ENCODE data around the gene OPRM1.

DNA sequence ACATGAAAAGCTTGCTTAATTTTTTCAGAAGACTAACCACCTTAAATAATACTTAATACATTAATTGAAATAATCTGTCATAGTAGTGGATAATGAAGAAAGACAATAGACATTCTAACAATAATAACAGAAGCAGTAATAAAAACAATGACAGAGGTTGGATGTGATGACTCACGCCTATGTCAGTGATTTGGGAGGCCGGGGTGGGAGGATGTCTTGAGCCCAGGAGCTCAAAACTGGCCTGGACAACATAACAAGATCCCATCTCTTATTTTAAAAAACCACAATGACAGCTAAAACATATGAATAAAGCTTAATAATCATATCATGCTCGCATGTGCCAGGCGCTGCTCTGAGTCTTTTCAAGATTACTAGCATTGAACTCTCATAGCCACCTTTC is 212.1 kb downstream of the OPRM1 start:
- TF ChIP-seq, protein P1, sequence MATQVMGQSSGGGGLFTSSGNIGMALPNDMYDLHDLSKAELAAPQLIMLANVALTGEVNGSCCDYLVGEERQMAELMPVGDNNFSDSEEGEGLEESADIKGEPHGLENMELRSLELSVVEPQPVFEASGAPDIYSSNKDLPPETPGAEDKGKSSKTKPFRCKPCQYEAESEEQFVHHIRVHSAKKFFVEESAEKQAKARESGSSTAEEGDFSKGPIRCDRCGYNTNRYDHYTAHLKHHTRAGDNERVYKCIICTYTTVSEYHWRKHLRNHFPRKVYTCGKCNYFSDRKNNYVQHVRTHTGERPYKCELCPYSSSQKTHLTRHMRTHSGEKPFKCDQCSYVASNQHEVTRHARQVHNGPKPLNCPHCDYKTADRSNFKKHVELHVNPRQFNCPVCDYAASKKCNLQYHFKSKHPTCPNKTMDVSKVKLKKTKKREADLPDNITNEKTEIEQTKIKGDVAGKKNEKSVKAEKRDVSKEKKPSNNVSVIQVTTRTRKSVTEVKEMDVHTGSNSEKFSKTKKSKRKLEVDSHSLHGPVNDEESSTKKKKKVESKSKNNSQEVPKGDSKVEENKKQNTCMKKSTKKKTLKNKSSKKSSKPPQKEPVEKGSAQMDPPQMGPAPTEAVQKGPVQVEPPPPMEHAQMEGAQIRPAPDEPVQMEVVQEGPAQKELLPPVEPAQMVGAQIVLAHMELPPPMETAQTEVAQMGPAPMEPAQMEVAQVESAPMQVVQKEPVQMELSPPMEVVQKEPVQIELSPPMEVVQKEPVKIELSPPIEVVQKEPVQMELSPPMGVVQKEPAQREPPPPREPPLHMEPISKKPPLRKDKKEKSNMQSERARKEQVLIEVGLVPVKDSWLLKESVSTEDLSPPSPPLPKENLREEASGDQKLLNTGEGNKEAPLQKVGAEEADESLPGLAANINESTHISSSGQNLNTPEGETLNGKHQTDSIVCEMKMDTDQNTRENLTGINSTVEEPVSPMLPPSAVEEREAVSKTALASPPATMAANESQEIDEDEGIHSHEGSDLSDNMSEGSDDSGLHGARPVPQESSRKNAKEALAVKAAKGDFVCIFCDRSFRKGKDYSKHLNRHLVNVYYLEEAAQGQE (IDR thresholded peaks at IDR 0.05; ENCODE audit: insufficient replicate concordance, low read depth) = no peak
- TF ChIP-seq, protein P2, sequence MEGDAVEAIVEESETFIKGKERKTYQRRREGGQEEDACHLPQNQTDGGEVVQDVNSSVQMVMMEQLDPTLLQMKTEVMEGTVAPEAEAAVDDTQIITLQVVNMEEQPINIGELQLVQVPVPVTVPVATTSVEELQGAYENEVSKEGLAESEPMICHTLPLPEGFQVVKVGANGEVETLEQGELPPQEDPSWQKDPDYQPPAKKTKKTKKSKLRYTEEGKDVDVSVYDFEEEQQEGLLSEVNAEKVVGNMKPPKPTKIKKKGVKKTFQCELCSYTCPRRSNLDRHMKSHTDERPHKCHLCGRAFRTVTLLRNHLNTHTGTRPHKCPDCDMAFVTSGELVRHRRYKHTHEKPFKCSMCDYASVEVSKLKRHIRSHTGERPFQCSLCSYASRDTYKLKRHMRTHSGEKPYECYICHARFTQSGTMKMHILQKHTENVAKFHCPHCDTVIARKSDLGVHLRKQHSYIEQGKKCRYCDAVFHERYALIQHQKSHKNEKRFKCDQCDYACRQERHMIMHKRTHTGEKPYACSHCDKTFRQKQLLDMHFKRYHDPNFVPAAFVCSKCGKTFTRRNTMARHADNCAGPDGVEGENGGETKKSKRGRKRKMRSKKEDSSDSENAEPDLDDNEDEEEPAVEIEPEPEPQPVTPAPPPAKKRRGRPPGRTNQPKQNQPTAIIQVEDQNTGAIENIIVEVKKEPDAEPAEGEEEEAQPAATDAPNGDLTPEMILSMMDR (IDR thresholded peaks at IDR 0.05; ENCODE audit: insufficient read depth, low read length) = no peak
- TF ChIP-seq GABPA (IDR thresholded peaks at IDR 0.05; ENCODE audit: low read depth) = no peak
- no peak for TF ChIP-seq POLR2AphosphoS5 (IDR thresholded peaks at IDR 0.05; ENCODE audit: low read depth)

All from HL-60 (cell line).